Activated CD4-positive, alpha-beta T cell treated with anti-CD3 and anti-CD28 coated beads for 36 hours (primary cell): ENCODE results near the gene PTPRT. TPM values are rescaled to one million over a fixed set of nuclear protein-coding genes. Genes with fewer than 3 reads are reported as not detected.

Source experiments
- ATAC-seq: fragments of 200-7000 bp; cut with Tn5 transposase; one replicate; pipeline ENCODE4 v1.10.0; 2021; ENCODE audit warnings: mild to moderate bottlenecking, moderate library complexity
- CTCF ChIA-PET: fragments of 350-600 bp; sonication (Branson Sonifier 250); formaldehyde crosslinking; loops from one replicate; lab custom pipeline; 2021; ENCODE audit warnings: antibody characterized with exemption; lab: Charles Lee
- POLR2A ChIA-PET: fragments of 350-600 bp; sonication (Branson Sonifier 250); formaldehyde crosslinking; loops from one replicate; lab custom pipeline; 2021; ENCODE audit warnings: antibody characterized with exemption, inconsistent platforms; lab: Charles Lee
- DNase-seq: peaks from one replicate; pipeline ENCODE4 v3.0.0-alpha.2; 2020
- H3K27ac Mint-ChIP-seq: one replicate; pipeline ENCODE4 v1.8.0; 2021; ENCODE audit warnings: mixed read lengths
- H3K27me3 Mint-ChIP-seq: one replicate; pipeline ENCODE4 v1.8.0; 2021; ENCODE audit warnings: mixed read lengths
- H3K36me3 Mint-ChIP-seq: one replicate; pipeline ENCODE4 v1.8.0; 2021; ENCODE audit warnings: low read depth, mixed read lengths
- H3K4me1 Mint-ChIP-seq: one replicate; pipeline ENCODE4 v1.8.0; 2021; ENCODE audit warnings: mixed read lengths
- H3K4me3 Mint-ChIP-seq: one replicate; pipeline ENCODE4 v1.8.0; 2021; ENCODE audit warnings: mild to moderate bottlenecking, moderate library complexity, mixed read lengths
- H3K9me3 Mint-ChIP-seq: one replicate; pipeline ENCODE4 v1.8.0; 2021; ENCODE audit warnings: low read depth, mixed read lengths
- intact Hi-C, 2 experiments: fragments of 100-400 bp; cut with DNase I in 1 of 2; cut with micrococcal nuclease in 1 of 2; formaldehyde crosslinking; loops; one replicate each; pipeline versions ENCODE4 v1.14.2 to v1.15.1; 2022 to 2024; cut with DNase I, micrococcal nuclease
- total RNA-seq, 2 experiments: library from RNA; stranded (reverse); gene quantifications; one replicate each; pipeline ENCODE4 v1.2.3, GENCODE V29; 2021

PTPRT gene
- total RNA-seq, 2 experiments from 2014 or later, result not detected

DNA sequence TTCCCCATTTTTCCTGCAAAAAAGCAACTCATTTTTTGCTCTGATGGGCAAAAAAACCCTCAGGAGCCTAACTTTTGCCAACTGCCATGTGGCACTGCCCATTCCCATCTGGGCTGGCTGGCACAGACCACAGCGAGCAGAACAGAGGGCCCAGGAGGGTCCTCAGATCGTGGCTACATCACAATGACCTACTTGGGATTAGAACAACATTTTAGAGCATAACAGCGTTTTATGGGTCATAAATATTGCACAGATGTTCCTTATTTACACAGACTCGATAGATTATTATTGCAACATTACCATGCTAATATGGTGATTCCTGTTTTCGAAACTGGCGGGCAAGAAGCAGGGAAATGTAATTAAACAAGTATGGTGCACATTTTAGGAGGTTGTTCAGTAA lies 28.0 kb downstream of the PTPRT start:
- CTCF ChIA-PET, result interaction anchor here (1.5 kb wide), 1 partner anchor 100 kb away, joined by 3 read pairs; no protein-coding TSS in a partner anchor

GRCh38 chr20:43160941-43161340 lies 28.8 kb downstream of the PTPRT start:
- CTCF ChIA-PET, result interaction anchor here (1.5 kb wide), 1 partner anchor 99 kb away, joined by 3 read pairs; no protein-coding TSS in a partner anchor
- no peak for DNase-seq
- Mint-ChIP-seq H3K4me1 (no peaks in the 10 kb centered on the region), H3K27me3 (peaks cover 9% of the 10 kb centered on the region), H3K27ac (no peak overlapping the region), H3K9me3 (no peaks in the 10 kb centered on the region), H3K4me3 (no peak overlapping the region), H3K36me3 (no peaks in the 10 kb centered on the region)
- intact Hi-C loops, result no loop called here
- no peak for ATAC-seq
- POLR2A ChIA-PET, result no interaction called here

More for the DNA sequence above, 28.0 kb downstream of the PTPRT start:
- ATAC-seq, result no peak
- no peak for DNase-seq
- H3K4me1 Mint-ChIP-seq, result no peaks in the 10 kb centered on the region
- H3K27ac Mint-ChIP-seq, result no peak overlapping the region
- no peaks in the 10 kb centered on the region for H3K36me3 Mint-ChIP-seq
- peaks cover 10% of the 10 kb centered on the region for H3K27me3 Mint-ChIP-seq
- no peaks in the 10 kb centered on the region for H3K9me3 Mint-ChIP-seq
- H3K4me3 Mint-ChIP-seq, result no peak overlapping the region
- intact Hi-C loops, result no loop called here
- POLR2A ChIA-PET, result no interaction called here

DNA sequence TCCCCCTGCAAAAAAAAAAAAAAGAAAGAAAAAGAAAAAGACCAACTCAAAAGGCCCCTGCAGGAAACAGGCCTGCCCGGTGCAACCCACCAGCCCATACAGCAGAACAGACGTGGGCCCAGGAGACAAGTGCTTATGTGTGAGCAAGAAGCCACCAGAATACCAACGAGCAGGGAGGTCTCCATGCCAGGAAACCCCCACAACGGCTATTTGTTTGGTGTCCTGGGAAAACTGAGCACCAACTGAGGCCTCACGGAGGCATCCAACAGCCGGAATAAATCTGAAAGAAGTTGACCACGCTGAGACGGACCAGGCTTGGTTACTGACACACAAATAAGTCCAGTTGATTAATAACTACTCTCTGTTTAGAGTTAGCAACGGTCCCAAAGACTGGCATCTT lies 29.7 kb downstream of the PTPRT start:
- H3K36me3 Mint-ChIP-seq, result no peaks in the 10 kb centered on the region
- H3K27me3 Mint-ChIP-seq, result peaks cover 9% of the 10 kb centered on the region
- no peak overlapping the region for H3K27ac Mint-ChIP-seq
- H3K9me3 Mint-ChIP-seq, result no peaks in the 10 kb centered on the region
- ATAC-seq (no peak), DNase-seq (no peak)
- H3K4me1 Mint-ChIP-seq, result no peaks in the 10 kb centered on the region
- ChIA-PET CTCF (no interaction called here), POLR2A (no interaction called here)
- intact Hi-C loops, result no loop called here
- H3K4me3 Mint-ChIP-seq, result no peak overlapping the region

- H3K9me3 Mint-ChIP-seq, result no peaks in the 10 kb centered on the region
- ChIA-PET POLR2A (no interaction called here), CTCF (no interaction called here)
- peaks cover 7% of the 10 kb centered on the region for H3K27me3 Mint-ChIP-seq
- intact Hi-C loops, result no loop called here
- ATAC-seq (no peak), DNase-seq (no peak)
- H3K4me3 Mint-ChIP-seq, result no peak overlapping the region
- H3K4me1 Mint-ChIP-seq, result no peaks in the 10 kb centered on the region
- H3K36me3 Mint-ChIP-seq, result no peaks in the 10 kb centered on the region
- no peak overlapping the region for H3K27ac Mint-ChIP-seq
Observed at GRCh38 chr20:43155366-43156100, 34.2 kb downstream of the PTPRT start.

- H3K27me3 Mint-ChIP-seq, result peaks cover 7% of the 10 kb centered on the region
- CTCF ChIA-PET, result interaction anchor here (1.0 kb wide), 2 partner anchors 76 to 110 kb away, joined by 3 read pairs; no protein-coding TSS in a partner anchor
Observed at GRCh38 chr20:43151901-43152300, 37.8 kb downstream of the PTPRT start.

DNA sequence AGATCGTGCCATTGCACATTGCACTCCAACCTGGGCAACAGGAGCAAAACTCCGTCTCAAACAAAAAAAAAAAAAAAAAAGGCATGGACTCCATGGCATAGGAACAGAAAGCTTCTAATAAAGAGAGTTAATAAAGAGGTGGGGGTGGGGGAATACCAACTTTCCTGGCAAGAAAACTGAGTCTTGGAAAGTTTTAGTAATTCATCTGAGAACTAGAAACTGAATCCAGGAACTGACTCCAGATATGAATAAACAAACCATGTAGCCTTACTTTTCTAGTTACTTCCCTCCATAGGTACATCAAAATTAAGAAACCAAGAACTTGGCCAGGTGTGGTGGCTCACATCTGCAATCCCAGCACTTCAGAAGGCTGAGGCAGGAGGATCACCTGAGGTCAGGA lies 38.5 kb downstream of the PTPRT start:
- no peaks in the 10 kb centered on the region for H3K36me3 Mint-ChIP-seq
- no peak overlapping the region for H3K4me3 Mint-ChIP-seq
- intact Hi-C loops, result no loop called here
- no peak overlapping the region for H3K27ac Mint-ChIP-seq
- DNase-seq (no peak), ATAC-seq (no peak)
- H3K4me1 Mint-ChIP-seq, result no peaks in the 10 kb centered on the region
- peaks cover 7% of the 10 kb centered on the region for H3K27me3 Mint-ChIP-seq
- ChIA-PET POLR2A (interaction anchor here (0.6 kb wide), 1 partner anchor 35 kb away, joined by 3 read pairs; no protein-coding TSS in a partner anchor), CTCF (interaction anchor here (1.0 kb wide), 2 partner anchors 76 to 110 kb away, joined by 3 read pairs; no protein-coding TSS in a partner anchor)
- H3K9me3 Mint-ChIP-seq, result no peaks in the 10 kb centered on the region

More at GRCh38 chr20:43151901-43152300, 37.8 kb downstream of the PTPRT start:
- H3K36me3 Mint-ChIP-seq, result no peaks in the 10 kb centered on the region
- intact Hi-C loops, result no loop called here
- H3K4me3 Mint-ChIP-seq, result no peak overlapping the region
- POLR2A ChIA-PET, result interaction anchor here (0.6 kb wide), 1 partner anchor 62 kb away, joined by 5 read pairs; no protein-coding TSS in a partner anchor
- H3K4me1 Mint-ChIP-seq, result no peaks in the 10 kb centered on the region
- ATAC-seq (no peak), DNase-seq (no peak)
- no peak overlapping the region for H3K27ac Mint-ChIP-seq
- no peaks in the 10 kb centered on the region for H3K9me3 Mint-ChIP-seq

GRCh38 chr20:43140726-43141125 lies 49.0 kb downstream of the PTPRT start:
- Mint-ChIP-seq H3K27me3 (peaks cover 3% of the 10 kb centered on the region), H3K4me1 (no peaks in the 10 kb centered on the region), H3K36me3 (no peaks in the 10 kb centered on the region), H3K27ac (no peak overlapping the region), H3K4me3 (no peak overlapping the region), H3K9me3 (no peaks in the 10 kb centered on the region)
- ChIA-PET POLR2A (no interaction called here), CTCF (no interaction called here)
- intact Hi-C loops, result no loop called here
- ATAC-seq, result no peak
- DNase-seq, result no peak

GRCh38 chr20:43138061-43138770 lies 51.5 kb downstream of the PTPRT start:
- no peak for DNase-seq
- Mint-ChIP-seq H3K27ac (no peak overlapping the region), H3K9me3 (no peaks in the 10 kb centered on the region), H3K4me1 (no peaks in the 10 kb centered on the region), H3K36me3 (no peaks in the 10 kb centered on the region), H3K27me3 (peaks cover 2% of the 10 kb centered on the region), H3K4me3 (no peak overlapping the region)
- ChIA-PET POLR2A (no interaction called here), CTCF (no interaction called here)
- ATAC-seq, result no peak
- intact Hi-C loops, result no loop called here

GRCh38 chr20:43137160-43137559 lies 52.5 kb downstream of the PTPRT start:
- POLR2A ChIA-PET, result no interaction called here
- no peaks in the 10 kb centered on the region for H3K4me1 Mint-ChIP-seq
- no peak for ATAC-seq
- H3K36me3 Mint-ChIP-seq, result no peaks in the 10 kb centered on the region
- peaks cover 2% of the 10 kb centered on the region for H3K27me3 Mint-ChIP-seq
- no peak overlapping the region for H3K4me3 Mint-ChIP-seq
- CTCF ChIA-PET, result no interaction called here
- intact Hi-C loops, result no loop called here
- no peak for DNase-seq
- no peak overlapping the region for H3K27ac Mint-ChIP-seq
- no peaks in the 10 kb centered on the region for H3K9me3 Mint-ChIP-seq

GRCh38 chr20:43124241-43124640 lies 65.5 kb downstream of the PTPRT start:
- H3K36me3 Mint-ChIP-seq, result no peaks in the 10 kb centered on the region
- DNase-seq, result no peak
- POLR2A ChIA-PET, result no interaction called here
- intact Hi-C loops, result no loop called here
- H3K4me3 Mint-ChIP-seq, result no peak overlapping the region
- no peak for ATAC-seq
- H3K27ac Mint-ChIP-seq, result no peak overlapping the region
- no peaks in the 10 kb centered on the region for H3K9me3 Mint-ChIP-seq
- H3K4me1 Mint-ChIP-seq, result no peaks in the 10 kb centered on the region
- H3K27me3 Mint-ChIP-seq, result no peaks in the 10 kb centered on the region
- CTCF ChIA-PET, result no interaction called here

DNA sequence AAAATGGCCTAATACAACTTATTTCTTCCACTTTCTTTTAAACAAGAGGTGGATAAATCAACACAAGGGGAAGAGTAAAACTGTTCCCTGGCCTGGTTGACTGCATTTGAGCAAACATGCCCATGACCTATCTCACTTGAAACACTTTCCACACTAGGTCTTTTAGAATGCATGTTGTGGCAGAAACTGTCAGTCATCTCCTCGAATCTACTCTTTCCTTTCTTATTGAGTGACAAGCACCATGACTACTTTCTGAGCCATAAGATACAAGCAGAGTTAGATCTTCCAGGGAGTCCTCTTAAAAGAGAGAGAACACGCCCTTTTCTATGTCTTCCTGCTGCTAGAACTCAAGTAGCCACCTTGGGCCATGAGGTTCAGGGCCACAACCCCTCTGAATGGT lies 66.5 kb downstream of the PTPRT start:
- ChIA-PET CTCF (no interaction called here), POLR2A (no interaction called here)
- H3K27me3 Mint-ChIP-seq, result no peaks in the 10 kb centered on the region
- H3K4me1 Mint-ChIP-seq, result no peaks in the 10 kb centered on the region
- intact Hi-C loops, result no loop called here
- H3K9me3 Mint-ChIP-seq, result no peaks in the 10 kb centered on the region
- DNase-seq, result no peak
- H3K27ac Mint-ChIP-seq, result no peak overlapping the region
- H3K4me3 Mint-ChIP-seq, result no peak overlapping the region
- ATAC-seq, result no peak
- H3K36me3 Mint-ChIP-seq, result no peaks in the 10 kb centered on the region

GRCh38 chr20:43119720-43120119 lies 70.0 kb downstream of the PTPRT start:
- CTCF ChIA-PET, result no interaction called here
- DNase-seq (no peak), ATAC-seq (no peak)
- POLR2A ChIA-PET, result no interaction called here
- Mint-ChIP-seq H3K4me1 (no peaks in the 10 kb centered on the region), H3K36me3 (no peaks in the 10 kb centered on the region), H3K27me3 (no peaks in the 10 kb centered on the region), H3K4me3 (no peak overlapping the region), H3K9me3 (no peaks in the 10 kb centered on the region), H3K27ac (no peak overlapping the region)
- intact Hi-C loops, result no loop called here
